Activated T-helper 1 cell treated with anti-CD3 and anti-CD28 coated beads, Interleukin-2, amount 50 U/mL, for 16 hours (primary cell): ENCODE results near the gene ORAI3.

Experiments used
- DNase-seq, 2 donors: peaks; one replicate each; pipeline ENCODE4 v3.0.0-alpha.2; 2020; ENCODE audit warnings: low read depth in 1 of 2, low spot score in 1 of 2

Gene ORAI3

DNA sequence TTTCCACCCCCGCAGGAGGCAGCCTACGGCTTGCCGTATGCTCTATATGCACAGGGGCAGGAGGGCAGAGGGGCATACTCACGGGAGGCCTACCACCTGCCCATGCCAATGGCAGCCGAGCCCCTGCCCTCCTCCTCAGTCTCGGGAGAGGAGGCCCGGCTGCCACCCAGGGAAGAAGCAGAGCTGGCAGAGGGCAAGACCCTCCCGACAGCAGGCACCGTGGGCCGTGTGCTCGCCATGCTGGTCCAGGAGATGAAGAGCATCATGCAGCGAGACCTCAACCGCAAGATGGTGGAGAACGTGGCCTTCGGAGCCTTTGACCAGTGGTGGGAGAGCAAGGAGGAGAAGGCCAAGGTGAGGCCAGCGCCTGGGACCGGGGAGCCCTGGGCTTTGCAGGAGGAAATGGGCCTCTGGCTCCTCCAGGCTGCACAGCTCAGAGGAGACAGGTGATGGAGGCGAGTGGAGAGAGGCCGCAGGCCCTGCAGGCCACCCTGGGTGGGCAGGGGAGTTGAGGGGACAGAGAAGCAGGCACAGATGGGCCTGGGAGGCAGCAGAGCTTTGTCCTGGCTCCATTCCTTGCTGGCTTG, 17.3 kb downstream of the ORAI3 start:
- DNase-seq = no peak

DNA sequence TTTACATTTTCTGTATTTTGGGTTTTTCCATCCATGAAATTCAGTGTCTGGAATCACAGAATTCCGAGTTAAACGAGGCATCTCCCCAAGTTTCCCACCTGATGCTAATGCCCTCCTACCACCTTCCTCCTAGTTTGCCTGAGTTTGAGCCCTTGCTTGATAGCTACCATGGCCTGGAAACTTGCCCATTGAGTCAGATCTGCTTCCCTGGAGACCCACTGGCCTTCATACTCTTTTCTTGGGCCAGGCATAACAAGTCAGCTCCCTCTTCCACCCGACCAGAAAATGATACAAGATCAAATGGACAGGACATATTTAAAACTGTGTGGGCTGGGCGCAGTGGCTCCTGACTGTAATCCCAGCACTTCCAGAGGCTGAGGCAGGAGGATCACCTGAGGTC, 18.9 kb downstream of the ORAI3 start:
- DNase-seq = no peak

DNA sequence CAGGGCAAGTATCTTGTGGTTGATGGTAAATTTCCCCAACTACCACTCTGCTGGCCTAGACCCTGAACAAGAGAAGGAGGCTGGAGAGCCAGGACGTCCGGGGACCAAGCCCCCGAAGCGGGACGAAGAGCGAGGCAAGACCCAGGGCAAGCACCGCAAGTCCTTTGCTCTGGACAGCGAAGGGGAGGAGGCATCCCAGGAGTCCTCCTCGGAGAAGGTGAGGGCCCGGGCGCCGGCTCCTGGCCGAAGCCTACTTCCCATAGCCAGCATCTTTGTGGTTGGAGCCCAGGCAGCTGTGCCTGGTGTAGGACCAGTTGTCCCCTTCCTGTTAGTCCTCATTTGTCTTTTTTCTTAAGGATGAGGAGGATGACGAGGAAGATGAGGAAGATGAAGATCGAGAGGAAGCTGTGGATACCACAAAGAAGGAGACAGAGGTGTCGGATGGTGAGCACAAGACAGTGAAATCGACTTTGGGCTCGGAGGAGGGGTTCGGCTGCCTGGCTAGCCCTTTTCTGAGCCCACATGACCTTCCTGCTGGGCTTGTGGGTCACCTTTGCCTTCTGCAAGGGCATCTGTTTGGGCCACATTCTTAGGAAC, 20.5 kb downstream of the ORAI3 start:
- DNase-seq = no peak

DNA sequence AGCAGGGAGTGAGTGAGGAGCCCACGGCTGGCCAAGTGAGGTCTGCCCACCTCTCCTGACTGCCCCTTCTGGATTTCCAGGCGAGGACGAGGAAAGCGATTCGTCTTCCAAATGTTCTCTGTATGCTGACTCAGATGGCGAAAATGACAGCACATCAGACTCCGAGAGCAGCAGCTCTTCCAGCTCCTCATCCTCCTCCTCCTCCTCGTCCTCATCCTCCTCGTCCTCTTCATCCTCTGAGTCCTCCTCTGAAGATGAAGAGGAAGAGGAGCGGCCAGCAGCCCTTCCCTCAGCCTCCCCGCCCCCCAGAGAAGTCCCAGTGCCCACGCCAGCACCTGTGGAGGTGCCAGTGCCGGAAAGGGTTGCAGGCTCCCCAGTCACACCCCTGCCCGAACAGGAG, 22.4 kb downstream of the ORAI3 start:
- no peak for DNase-seq

DNA sequence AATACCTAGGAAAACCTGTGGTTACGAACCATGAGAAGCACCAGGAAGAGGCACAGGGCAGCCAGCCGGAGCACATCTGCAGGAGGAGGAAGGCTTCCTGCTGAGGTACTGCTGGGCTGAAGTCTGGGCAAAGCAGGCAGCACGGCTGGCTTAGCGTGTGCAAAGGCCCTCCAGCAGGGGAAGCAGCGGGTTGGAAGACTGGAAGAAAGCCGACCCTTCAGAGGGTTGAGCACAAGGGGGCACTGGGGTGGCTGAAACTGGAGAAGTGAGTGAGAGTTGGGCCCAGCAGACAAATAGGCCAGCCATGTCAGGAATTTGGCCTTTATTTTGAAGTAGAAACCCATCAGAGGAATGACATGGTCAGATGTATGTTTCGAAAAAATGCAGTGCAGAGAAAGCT, 24.0 kb downstream of the ORAI3 start:
- DNase-seq = no peak

DNA sequence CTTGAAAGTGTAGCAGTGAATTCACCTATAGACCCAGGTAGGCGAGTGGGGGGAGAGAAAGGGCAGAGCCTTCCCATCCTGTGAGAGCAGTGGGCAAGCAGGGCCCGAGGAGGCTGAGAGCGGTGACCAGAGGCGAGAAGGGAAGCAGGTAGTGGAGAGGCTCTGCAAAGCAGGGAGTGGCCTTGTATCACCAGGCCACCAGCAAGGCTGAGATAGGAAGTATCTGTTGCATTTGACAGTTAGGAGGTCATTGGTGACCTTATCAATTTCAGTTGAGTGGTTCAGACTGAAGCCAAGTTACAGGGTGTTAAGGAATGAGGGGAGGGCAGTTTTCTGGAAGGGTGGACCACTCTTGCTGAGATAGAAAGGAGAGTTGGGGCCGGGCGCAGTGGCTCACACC, 25.5 kb downstream of the ORAI3 start:
- DNase-seq = no peak

DNA sequence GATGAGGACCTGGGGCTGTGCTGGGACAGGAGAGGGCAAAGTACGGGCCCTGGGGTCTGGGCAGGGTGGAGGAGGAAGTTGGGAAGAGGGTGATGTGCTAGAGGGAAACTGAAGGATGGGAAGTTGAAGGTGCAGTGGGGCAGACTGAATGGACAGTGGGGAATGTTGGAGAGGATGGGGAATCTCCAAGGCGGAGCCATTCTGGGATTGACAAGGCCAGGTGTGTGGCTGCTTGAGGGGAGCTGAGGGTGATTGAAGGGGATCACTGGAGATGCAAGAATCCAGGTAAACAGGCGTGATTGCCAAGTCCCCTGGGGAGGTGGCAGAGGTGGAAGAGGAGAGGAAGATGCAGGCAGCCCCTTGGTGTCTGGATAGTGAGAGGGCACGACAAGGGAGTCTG, 27.6 kb downstream of the ORAI3 start:
- DNase-seq = no peak

DNA sequence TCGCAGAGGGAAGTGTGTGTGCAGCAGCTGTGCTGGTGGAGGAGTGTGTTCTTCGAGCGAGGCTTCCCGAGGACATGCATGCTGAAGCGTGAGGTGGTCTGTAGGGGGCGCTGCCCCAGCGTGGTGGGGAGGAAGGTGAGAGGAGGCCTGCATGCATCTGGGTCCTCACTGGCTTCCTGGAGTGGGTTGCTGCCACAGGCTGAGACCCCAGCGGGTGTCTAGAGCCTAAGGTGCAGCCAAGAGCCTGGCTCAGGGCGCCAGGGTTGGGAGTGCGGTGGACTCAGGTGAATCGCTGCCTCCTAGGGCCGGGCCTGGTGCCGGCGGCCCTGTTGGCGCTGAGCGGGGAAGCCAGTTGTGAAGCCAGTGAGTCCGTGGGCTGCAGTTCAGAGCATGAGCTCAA, 28.6 kb downstream of the ORAI3 start:
- no peak for DNase-seq

DNA sequence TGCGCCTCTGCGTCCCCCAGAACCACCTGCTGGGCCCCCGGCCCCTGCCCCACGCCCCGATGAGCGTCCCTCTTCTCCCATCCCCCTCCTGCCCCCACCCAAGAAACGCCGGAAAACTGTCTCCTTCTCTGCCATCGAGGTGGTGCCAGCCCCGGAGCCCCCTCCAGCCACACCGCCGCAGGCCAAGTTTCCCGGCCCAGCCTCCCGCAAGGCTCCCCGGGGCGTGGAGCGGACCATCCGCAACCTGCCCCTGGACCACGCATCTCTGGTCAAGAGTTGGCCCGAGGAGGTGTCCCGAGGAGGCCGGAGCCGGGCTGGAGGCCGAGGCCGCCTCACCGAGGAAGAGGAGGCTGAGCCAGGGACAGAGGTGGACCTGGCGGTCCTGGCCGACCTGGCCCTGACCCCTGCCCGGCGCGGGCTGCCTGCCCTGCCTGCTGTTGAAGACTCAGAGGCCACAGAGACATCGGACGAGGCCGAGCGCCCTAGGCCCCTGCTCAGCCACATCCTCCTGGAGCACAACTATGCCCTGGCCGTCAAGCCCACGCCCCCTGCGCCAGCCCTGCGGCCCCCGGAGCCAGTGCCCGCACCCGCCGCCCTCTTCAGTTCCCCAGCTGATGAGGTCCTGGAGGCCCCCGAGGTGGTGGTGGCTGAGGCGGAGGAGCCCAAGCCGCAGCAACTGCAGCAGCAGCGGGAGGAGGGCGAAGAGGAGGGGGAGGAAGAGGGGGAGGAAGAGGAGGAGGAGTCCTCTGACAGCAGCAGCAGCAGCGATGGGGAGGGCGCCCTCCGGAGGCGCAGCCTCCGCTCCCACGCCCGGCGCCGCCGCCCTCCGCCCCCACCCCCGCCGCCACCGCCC, 30.5 kb downstream of the ORAI3 start:
- DNase-seq = no peak

DNA sequence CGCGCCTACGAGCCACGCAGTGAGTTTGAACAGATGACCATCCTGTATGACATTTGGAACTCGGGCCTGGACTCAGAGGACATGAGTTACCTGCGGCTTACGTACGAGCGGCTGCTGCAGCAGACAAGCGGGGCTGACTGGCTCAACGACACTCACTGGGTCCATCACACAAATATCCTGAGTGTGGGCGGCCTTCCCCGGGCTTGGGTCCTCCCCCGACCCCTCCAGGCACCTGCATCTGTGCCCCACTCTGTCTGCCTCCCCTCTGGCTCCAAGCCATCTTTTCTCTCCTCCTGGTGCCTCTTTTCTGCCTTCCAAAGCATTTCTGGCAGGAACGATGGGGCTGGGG, 31.1 kb downstream of the ORAI3 start:
- no peak for DNase-seq

DNA sequence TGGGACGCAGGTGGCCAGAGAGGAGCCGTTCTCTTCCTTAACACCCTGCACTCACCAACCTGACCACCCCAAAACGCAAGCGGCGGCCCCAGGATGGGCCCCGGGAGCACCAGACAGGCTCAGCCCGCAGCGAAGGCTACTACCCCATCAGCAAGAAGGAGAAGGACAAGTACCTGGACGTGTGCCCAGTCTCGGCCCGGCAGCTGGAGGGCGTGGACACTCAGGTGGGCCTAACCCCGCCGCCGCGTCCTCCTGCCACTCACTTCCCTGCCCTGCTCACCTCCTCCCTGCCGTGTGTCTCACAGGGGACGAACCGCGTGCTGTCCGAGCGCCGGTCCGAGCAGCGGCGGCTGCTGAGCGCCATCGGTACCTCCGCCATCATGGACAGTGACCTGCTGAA, 31.6 kb downstream of the ORAI3 start:
- no peak for DNase-seq

DNA sequence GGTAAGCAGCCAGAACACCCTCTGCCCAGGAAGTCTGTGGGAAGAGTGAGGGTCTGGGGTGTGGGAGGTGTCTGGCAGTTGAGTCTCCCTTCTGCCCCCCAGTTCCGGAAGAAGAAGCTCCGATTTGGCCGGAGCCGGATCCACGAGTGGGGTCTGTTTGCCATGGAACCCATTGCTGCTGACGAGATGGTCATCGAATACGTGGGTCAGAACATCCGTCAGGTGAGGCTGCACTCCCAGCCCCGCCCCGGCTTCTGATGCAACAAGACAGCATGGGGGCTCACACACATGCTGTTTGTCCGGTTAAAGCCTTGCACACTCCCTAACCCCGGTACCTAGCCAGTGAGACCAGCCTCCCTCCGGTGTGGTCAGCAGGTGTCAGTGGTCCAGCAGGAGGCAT, 32.1 kb downstream of the ORAI3 start:
- DNase-seq = no peak

DNA sequence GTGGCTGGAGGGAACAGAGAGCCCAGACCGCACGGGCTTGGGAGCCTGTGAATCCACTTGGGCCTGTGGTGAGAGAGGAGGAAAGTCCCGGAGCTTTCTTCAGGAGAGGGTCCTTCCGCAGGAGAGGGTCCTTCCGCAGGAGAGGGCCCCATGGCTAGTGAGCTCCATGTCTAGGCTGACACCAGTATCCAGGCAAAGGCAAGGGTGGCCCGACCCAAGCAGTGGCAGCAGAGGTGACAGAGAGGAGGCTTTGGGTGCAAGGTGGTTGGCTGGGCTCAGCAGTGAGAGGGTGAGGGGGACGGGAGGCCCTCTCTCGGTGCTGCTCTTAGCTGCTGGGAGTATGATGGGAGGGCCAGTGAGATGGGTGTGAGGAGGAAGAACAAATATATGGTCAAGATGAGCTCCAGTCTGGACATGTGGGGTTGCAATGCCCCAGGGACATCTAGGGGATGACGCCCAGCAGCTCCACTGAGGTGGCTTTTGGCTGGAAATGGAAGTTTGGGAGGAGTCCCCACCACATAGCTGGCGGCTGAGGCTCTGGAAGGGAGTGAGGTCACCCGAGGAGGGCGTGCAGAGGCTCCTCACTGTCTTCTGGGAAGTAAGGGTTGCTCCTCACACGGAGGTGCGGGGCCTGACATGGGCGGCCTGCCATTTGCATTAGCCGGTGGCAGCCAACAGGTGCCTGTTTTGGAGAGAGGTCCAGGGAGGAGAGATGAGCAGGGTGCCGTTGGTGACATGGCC, 33.9 kb downstream of the ORAI3 start:
- DNase-seq = no peak

DNA sequence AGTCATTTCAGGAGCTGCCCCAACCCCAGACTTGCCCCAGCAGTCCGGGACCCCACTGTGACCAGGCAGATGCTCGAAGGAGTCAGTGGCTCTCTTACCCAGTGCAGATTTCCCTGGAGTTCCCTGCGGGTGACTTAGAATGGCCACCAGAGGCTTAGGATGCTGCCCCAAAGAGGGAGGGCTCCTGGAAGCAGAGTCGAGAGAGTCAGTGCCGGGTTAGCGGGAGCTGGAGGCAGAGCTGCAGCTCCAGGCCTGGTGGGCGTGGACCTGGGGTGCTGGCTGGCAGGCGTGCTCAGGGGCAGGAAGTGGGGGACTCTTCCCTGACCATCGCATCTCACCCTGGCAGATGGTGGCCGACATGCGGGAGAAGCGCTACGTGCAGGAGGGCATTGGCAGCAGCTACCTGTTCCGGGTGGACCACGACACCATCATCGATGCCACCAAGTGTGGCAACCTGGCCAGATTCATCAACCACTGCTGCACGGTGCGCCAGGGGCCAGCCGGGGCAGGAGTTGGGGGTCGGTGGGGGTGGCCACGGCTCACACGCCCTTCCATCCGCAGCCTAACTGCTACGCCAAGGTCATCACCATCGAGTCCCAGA, 34.5 kb downstream of the ORAI3 start:
- no peak for DNase-seq

DNA sequence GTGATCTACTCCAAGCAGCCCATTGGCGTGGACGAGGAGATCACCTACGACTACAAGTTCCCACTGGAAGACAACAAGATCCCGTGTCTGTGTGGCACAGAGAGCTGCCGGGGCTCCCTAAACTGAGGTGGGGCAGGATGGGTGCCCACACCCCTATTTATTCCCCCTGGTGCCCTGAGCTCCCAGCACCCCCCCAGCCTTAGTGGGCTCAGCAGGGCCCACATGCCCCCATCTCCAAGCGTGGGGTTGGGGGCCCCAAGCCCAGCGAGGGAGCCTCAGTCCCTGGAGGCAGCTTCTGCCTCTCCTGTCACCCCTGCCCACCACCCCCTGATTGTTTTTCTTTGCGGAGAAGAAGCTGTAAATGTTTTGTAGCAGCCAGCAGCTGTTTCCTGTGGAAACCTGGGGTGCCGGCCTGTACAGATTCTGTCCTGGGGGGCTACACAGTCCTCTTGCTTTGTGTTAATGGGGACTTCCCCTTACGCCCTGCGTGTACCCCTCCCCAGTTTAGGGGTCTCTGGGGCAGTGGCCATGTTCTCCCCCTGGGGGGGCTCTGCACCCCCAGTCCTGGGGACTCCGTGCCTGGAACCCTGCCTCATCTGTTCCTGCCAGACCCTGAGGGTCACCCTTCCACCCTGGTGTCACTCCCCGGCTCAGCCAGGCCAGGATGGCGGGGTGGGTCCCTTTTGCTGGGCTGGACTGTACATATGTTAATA, 35.2 kb downstream of the ORAI3 start:
- no peak for DNase-seq

DNA sequence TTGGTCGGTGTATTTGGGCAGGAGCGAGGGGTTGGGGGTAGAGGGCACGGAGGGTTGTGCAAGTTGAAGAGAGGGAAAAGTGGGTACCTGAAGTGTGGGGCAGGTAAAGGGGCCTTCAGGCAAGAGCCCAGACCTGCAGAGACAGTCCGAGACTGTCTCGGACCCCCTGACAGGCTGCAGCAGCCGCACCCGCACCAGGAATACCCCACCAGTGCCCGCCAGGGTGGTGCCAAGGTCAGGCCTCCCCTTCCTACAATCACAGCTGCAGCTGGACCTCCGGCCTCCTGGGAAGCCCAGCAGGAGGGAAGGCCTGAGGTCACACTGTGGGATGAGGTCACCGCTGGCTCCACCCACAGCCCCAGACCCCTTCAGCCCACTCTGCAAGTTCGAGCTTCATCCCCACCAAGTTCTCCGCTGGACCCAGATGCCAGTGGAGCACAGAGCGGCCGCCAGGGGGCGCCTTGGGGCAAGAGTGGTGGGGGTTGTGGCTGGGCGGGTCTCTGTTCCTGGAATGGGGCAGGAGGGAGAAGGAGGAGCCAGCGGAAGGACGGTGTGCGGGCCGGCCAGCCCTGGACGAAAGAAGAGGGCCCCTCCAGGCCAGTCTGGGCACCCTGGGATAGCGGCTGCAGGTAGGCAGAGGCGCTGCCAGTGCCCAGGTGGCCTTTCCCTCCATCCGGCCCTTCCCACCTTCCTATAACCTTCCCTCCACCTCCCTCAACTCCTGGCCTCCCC, 36.0 kb downstream of the ORAI3 start, which contains the start of gene HSD3B7:
Gene HSD3B7, plus strand, starts transcription at position 539 of the 732 bp plus-strand sequence. CDS start 452 bp downstream, outside the sequence.
- peak; percentile 68 to 72 for DNase-seq

DNA sequence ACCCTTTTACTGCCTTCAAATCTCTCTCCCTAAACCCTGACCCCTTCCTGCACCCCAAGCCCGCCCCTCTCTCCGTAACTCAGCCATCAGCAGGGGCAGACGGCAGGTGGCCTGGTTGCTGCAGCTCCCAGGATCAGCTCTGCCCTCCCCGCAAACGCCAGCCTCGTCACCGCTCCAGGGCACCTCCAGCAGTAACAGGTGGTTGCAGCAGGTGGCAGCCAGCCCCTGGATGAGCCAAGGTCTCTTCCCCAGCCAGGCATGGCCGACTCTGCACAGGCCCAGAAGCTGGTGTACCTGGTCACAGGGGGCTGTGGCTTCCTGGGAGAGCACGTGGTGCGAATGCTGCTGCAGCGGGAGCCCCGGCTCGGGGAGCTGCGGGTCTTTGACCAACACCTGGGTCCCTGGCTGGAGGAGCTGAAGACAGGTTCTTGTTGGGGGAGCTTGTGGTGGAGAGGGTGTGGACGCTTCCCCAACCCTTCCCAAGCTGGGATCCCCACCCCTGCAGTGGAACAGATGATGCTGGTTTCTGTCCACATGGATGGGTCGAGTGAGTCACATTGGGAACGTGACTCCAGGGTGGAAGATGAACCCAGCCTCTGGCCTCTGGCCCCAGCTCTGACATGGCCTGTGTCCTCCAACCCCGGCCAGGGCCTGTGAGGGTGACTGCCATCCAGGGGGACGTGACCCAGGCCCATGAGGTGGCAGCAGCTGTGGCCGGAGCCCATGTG, 36.7 kb downstream of the ORAI3 start:
- DNase-seq = no peak

DNA sequence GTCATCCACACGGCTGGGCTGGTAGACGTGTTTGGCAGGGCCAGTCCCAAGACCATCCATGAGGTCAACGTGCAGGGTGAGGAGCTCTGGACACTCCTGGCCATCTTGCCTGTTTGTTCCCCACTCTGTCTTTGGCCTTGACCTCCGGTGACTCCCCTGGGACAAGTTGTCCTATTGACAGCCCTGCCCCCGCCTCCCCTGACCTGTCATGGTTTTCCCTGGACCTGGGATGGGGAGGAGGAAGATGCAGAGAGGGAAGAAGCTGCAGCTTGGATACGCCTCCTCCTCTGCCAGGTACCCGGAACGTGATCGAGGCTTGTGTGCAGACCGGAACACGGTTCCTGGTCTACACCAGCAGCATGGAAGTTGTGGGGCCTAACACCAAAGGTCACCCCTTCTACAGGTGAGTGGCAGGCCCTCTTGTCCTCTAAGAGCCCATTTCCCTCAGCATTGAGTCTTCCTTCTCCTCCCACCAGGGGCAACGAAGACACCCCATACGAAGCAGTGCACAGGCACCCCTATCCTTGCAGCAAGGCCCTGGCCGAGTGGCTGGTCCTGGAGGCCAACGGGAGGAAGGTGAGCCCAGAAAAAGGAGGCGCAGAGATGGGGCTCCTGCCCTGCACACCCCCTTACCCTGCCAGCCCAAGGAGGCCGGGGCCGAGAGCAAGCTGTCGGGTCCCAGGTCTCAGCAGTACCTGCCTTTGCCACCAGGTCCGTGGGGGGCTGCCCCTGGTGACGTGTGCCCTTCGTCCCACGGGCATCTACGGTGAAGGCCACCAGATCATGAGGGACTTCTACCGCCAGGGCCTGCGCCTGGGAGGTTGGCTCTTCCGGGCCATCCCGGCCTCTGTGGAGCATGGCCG, 37.5 kb downstream of the ORAI3 start:
- DNase-seq = no peak
